ENCODE measurements around the gene SYMPK. TPM values are rescaled to one million over a fixed set of nuclear protein-coding genes. Genes with fewer than 3 reads are reported as not detected.

SYMPK gene
- total RNA-seq = 67.2 and 72.1 TPM in 2 replicates
- long read RNA-seq, partial matches to known transcripts = 1 of 5 reads
- long read RNA-seq, other reads (novel, unspliced or antisense) = 3 of 5 reads

GRCh38 chr19:45862564-45863334, at the start of gene SYMPK:
SYMPK (minus strand) TSS chr19:45863147; CDS start chr19:45854495, 8,652 bp downstream.
- peaks cover 38% of the 10 kb centered on the region for H3K27me3 Mint-ChIP-seq (ENCODE audit: unreplicated experiment)
- peak; percentile 99 for DNase-seq (ENCODE audit: extremely low spot score, unreplicated experiment)
- peak within 1 kb of the TSS; percentile 98 for H3K27ac Mint-ChIP-seq (ENCODE audit: unreplicated experiment)
- H3K9me3 Mint-ChIP-seq (ENCODE audit: unreplicated experiment) = no peaks in the 10 kb centered on the region
- H3K36me3 Mint-ChIP-seq (ENCODE audit: unreplicated experiment) = peaks cover 10% of the 10 kb centered on the region
- TF ChIP-seq, protein P1, sequence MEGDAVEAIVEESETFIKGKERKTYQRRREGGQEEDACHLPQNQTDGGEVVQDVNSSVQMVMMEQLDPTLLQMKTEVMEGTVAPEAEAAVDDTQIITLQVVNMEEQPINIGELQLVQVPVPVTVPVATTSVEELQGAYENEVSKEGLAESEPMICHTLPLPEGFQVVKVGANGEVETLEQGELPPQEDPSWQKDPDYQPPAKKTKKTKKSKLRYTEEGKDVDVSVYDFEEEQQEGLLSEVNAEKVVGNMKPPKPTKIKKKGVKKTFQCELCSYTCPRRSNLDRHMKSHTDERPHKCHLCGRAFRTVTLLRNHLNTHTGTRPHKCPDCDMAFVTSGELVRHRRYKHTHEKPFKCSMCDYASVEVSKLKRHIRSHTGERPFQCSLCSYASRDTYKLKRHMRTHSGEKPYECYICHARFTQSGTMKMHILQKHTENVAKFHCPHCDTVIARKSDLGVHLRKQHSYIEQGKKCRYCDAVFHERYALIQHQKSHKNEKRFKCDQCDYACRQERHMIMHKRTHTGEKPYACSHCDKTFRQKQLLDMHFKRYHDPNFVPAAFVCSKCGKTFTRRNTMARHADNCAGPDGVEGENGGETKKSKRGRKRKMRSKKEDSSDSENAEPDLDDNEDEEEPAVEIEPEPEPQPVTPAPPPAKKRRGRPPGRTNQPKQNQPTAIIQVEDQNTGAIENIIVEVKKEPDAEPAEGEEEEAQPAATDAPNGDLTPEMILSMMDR (IDR thresholded peaks at IDR 0.05) = no peak
- peaks cover 28% of the 10 kb centered on the region for H3K4me1 Mint-ChIP-seq (ENCODE audit: unreplicated experiment)
- peak within 1 kb of the TSS; percentile 89 for H3K4me3 Mint-ChIP-seq (ENCODE audit: unreplicated experiment)

- TF ChIP-seq, protein P1 (IDR thresholded peaks at IDR 0.05) = no peak
- peaks cover 11% of the 10 kb centered on the region for H3K27me3 Mint-ChIP-seq (ENCODE audit: unreplicated experiment)
Observed at GRCh38 chr19:45911291-45911690, 48.3 kb upstream of the SYMPK start.

GRCh38 chr19:45908956-45909355, 46.0 kb upstream of the SYMPK start:
- TF ChIP-seq, protein P1 (IDR thresholded peaks at IDR 0.05) = no peak
- H3K9me3 Mint-ChIP-seq (ENCODE audit: unreplicated experiment) = no peaks in the 10 kb centered on the region
- no peak overlapping the region for H3K4me3 Mint-ChIP-seq (ENCODE audit: unreplicated experiment)
- H3K27me3 Mint-ChIP-seq (ENCODE audit: unreplicated experiment) = peaks cover 10% of the 10 kb centered on the region
- DNase-seq (ENCODE audit: extremely low spot score, unreplicated experiment) = no peak
- H3K27ac Mint-ChIP-seq (ENCODE audit: unreplicated experiment) = no peak overlapping the region
- H3K4me1 Mint-ChIP-seq (ENCODE audit: unreplicated experiment) = no peaks in the 10 kb centered on the region
- H3K36me3 Mint-ChIP-seq (ENCODE audit: unreplicated experiment) = no peaks in the 10 kb centered on the region

More at GRCh38 chr19:45911291-45911690, 48.3 kb upstream of the SYMPK start:
- no peaks in the 10 kb centered on the region for H3K36me3 Mint-ChIP-seq (ENCODE audit: unreplicated experiment)
- H3K9me3 Mint-ChIP-seq (ENCODE audit: unreplicated experiment) = no peaks in the 10 kb centered on the region
- no peaks in the 10 kb centered on the region for H3K4me1 Mint-ChIP-seq (ENCODE audit: unreplicated experiment)
- H3K4me3 Mint-ChIP-seq (ENCODE audit: unreplicated experiment) = no peak overlapping the region
- no peak for DNase-seq (ENCODE audit: extremely low spot score, unreplicated experiment)
- H3K27ac Mint-ChIP-seq (ENCODE audit: unreplicated experiment) = no peak overlapping the region

- Mint-ChIP-seq H3K4me1 (ENCODE audit: unreplicated experiment) (peaks cover 5% of the 10 kb centered on the region), H3K9me3 (ENCODE audit: unreplicated experiment) (no peaks in the 10 kb centered on the region), H3K4me3 (ENCODE audit: unreplicated experiment) (no peak overlapping the region), H3K27ac (ENCODE audit: unreplicated experiment) (no peak overlapping the region), H3K27me3 (ENCODE audit: unreplicated experiment) (peaks cover 10% of the 10 kb centered on the region), H3K36me3 (ENCODE audit: unreplicated experiment) (no peaks in the 10 kb centered on the region)
- TF ChIP-seq, protein P1 (IDR thresholded peaks at IDR 0.05) = no peak
- no peak for DNase-seq (ENCODE audit: extremely low spot score, unreplicated experiment)
Observed at GRCh38 chr19:45906221-45906620, 43.3 kb upstream of the SYMPK start.

DNA sequence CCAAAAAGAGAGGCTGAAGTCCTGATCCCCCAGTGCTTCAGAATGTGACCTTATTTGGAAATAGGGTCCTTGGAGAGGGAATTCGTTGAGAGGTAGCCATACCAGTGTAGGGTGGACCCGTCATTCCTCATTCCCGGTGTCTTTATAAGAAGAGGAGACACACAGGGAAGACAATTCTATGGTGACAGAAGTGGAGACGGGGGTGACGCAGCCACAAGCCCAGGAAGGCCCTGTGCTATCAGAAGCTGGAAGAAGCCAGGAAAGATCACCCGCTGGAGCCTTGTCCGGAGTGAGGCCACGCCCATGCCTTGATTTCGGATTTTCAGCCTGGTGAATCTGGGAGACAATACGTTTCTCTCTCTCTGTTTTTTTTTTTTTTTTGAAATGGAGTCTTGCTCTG, 42.1 kb upstream of the SYMPK start:
- H3K9me3 Mint-ChIP-seq (ENCODE audit: unreplicated experiment) = no peaks in the 10 kb centered on the region
- H3K4me1 Mint-ChIP-seq (ENCODE audit: unreplicated experiment) = peaks cover 12% of the 10 kb centered on the region
- peaks cover 3% of the 10 kb centered on the region for H3K27me3 Mint-ChIP-seq (ENCODE audit: unreplicated experiment)
- H3K36me3 Mint-ChIP-seq (ENCODE audit: unreplicated experiment) = peaks cover 2% of the 10 kb centered on the region
- H3K27ac Mint-ChIP-seq (ENCODE audit: unreplicated experiment) = no peak overlapping the region
- no peak overlapping the region for H3K4me3 Mint-ChIP-seq (ENCODE audit: unreplicated experiment)
- TF ChIP-seq, protein P1 (IDR thresholded peaks at IDR 0.05) = no peak
- no peak for DNase-seq (ENCODE audit: extremely low spot score, unreplicated experiment)
